Activated naive CD4-positive, alpha-beta T cell treated with anti-CD3 and anti-CD28 coated beads, Interleukin-2, amount 50 U/mL, for 24 hours (primary cell): ENCODE results near the gene RPRD1A.
"Not testable (repeated sequence)": the region's sequence is repeated elsewhere in the genome, so short reads cannot be mapped to it uniquely, and the experiment has no call there.

Experiments
- H3K27ac Mint-ChIP-seq: one replicate; pipeline ENCODE4 v1.8.0; 2021; ENCODE audit warnings: mild to moderate bottlenecking, mixed read lengths
- H3K27me3 Mint-ChIP-seq: one replicate; pipeline ENCODE4 v1.8.0; 2021; ENCODE audit warnings: mixed read lengths
- H3K36me3 Mint-ChIP-seq: one replicate; pipeline ENCODE4 v1.8.0; 2021; ENCODE audit warnings: mixed read lengths
- H3K4me1 Mint-ChIP-seq: one replicate; pipeline ENCODE4 v1.8.0; 2021; ENCODE audit warnings: mixed read lengths
- H3K4me3 Mint-ChIP-seq: one replicate; pipeline ENCODE4 v1.8.0; 2021; ENCODE audit warnings: mild to moderate bottlenecking, mixed read lengths
- H3K9me3 Mint-ChIP-seq: one replicate; pipeline ENCODE4 v1.8.0; 2021; ENCODE audit warnings: mixed read lengths

Gene RPRD1A

GRCh38 chr18:36089001-36089400, 21.6 kb upstream of the RPRD1A start:
- no peak overlapping the region for H3K4me3 Mint-ChIP-seq
- no peaks in the 10 kb centered on the region for H3K9me3 Mint-ChIP-seq
- H3K4me1 Mint-ChIP-seq: peaks cover 7% of the 10 kb centered on the region
- no peak overlapping the region for H3K27ac Mint-ChIP-seq
- no peaks in the 10 kb centered on the region for H3K36me3 Mint-ChIP-seq
- H3K27me3 Mint-ChIP-seq: no peaks in the 10 kb centered on the region

DNA sequence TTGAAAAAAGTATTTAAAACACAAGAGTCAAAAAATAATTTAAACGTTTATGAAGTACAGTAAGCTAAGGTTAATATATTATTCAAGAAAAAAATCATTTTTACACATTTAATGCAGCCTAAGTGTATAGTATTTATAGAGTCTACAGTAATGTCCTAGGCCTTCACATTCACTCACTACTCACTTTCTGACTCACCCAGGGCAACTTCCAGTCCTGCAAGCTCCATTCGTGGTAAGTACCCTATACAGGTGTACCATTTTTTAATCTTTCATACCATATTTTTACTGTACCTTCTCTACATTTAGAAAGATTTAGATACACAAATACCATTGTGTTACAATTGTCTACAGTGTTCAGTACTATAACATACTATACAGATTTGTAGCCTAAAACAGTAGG, 20.9 kb upstream of the RPRD1A start:
- no peaks in the 10 kb centered on the region for H3K36me3 Mint-ChIP-seq
- no peaks in the 10 kb centered on the region for H3K27me3 Mint-ChIP-seq
- H3K4me3 Mint-ChIP-seq: no peak overlapping the region
- peaks cover 7% of the 10 kb centered on the region for H3K4me1 Mint-ChIP-seq
- no peaks in the 10 kb centered on the region for H3K9me3 Mint-ChIP-seq
- H3K27ac Mint-ChIP-seq: no peak overlapping the region

GRCh38 chr18:36086186-36086585, 18.8 kb upstream of the RPRD1A start:
- no peak overlapping the region for H3K4me3 Mint-ChIP-seq
- H3K4me1 Mint-ChIP-seq: no peaks in the 10 kb centered on the region
- no peaks in the 10 kb centered on the region for H3K36me3 Mint-ChIP-seq
- no peak overlapping the region for H3K27ac Mint-ChIP-seq
- H3K27me3 Mint-ChIP-seq: no peaks in the 10 kb centered on the region
- peaks cover 6% of the 10 kb centered on the region for H3K9me3 Mint-ChIP-seq

DNA sequence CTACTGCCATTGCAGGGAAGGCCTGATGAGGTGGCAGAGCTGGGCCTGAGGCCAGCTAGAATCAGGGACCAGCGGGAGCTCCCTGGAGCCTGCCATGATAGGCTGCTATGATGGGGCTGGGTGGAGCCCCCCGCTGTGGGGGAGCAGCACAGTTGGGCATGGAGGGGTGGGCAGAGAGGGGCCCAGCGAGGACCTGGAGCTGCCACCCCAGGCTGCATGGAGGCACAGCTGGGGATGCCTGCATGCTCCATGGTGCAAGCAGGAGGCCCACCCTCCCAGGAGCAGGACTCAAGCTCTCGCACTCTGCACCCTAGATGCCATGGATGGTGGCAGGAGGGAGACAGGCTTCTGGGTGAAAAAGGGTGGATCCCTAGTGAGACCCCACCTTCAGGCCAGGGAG, 17.8 kb upstream of the RPRD1A start:
- Mint-ChIP-seq H3K4me3 (no peak overlapping the region), H3K9me3 (peaks cover 16% of the 10 kb centered on the region), H3K27ac (no peak overlapping the region), H3K36me3 (peaks cover 5% of the 10 kb centered on the region), H3K27me3 (no peaks in the 10 kb centered on the region), H3K4me1 (no peaks in the 10 kb centered on the region)

DNA sequence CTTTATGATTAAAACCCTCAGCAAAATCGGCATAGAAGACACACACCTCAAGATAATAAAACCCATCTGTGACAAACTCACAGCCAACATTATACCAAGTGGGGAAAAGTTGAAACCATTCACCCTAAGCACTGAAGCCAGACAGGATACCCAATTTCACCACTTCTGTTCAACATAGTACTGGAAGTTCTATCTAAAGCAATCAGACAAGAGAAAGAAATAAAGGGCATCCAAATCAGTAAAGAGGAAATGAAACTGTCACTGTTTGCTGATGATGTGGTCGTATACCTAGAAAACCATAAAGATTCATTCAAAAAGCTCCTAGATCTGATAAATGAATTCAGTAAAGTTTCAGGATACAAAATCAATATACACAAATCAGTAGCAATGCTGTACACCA, 16.4 kb upstream of the RPRD1A start:
- peaks cover 5% of the 10 kb centered on the region for H3K36me3 Mint-ChIP-seq
- no peak overlapping the region for H3K4me3 Mint-ChIP-seq
- H3K9me3 Mint-ChIP-seq: peaks cover 16% of the 10 kb centered on the region
- no peaks in the 10 kb centered on the region for H3K27me3 Mint-ChIP-seq
- H3K27ac Mint-ChIP-seq: no peak overlapping the region
- no peaks in the 10 kb centered on the region for H3K4me1 Mint-ChIP-seq

- not testable (repeated sequence) for H3K27me3 Mint-ChIP-seq, H3K36me3 Mint-ChIP-seq, H3K4me1 Mint-ChIP-seq, H3K4me3 Mint-ChIP-seq, H3K27ac Mint-ChIP-seq
- peaks cover 16% of the 10 kb centered on the region for H3K9me3 Mint-ChIP-seq
These were observed 13.8 kb upstream of the RPRD1A start for GRCh38 chr18:36081118-36081517.

DNA sequence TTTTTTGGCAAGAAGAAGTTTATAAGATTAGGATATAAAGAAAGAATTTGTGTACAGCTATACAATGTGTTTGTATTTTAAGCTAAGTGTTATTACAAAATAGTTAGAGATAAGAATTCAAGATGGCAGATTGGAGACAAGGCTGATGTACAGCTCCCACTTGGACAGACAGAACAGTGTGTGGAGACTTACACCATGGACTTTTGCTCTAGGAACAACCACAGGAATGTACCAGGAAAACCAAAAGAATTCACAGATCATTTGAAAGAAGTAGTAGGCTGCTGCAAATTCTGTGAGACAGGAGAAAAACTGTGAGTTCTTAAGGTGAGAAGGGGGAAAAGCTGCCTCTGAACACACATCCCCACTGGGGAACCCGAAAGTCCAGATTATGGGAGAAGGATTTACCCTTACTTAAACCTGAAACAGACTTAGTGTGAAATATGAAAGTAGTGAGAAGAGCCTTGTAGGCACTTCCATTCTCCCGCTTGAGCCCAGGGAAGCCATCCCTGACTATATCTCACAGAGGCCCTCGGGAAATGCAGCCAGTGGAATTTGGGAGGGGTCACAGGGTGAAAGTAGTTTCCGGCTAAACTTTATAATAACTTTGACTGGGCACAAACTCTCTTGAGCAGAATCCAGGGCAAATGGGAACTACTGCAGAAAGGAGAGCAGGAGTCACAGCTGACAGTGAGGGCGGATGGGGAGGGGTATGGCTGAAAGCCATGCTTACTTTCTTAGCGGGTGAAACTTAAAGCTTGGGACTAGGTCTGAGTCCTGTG, 11.6 kb upstream of the RPRD1A start:
- H3K36me3 Mint-ChIP-seq: peaks cover 5% of the 10 kb centered on the region
- H3K27me3 Mint-ChIP-seq: peaks cover 1% of the 10 kb centered on the region
- no peak overlapping the region for H3K4me3 Mint-ChIP-seq
- no peak overlapping the region for H3K27ac Mint-ChIP-seq
- H3K9me3 Mint-ChIP-seq: peaks cover 16% of the 10 kb centered on the region
- no peaks in the 10 kb centered on the region for H3K4me1 Mint-ChIP-seq

GRCh38 chr18:36077764-36078163, 10.4 kb upstream of the RPRD1A start:
- H3K27ac Mint-ChIP-seq, H3K36me3 Mint-ChIP-seq: not testable (repeated sequence)

DNA sequence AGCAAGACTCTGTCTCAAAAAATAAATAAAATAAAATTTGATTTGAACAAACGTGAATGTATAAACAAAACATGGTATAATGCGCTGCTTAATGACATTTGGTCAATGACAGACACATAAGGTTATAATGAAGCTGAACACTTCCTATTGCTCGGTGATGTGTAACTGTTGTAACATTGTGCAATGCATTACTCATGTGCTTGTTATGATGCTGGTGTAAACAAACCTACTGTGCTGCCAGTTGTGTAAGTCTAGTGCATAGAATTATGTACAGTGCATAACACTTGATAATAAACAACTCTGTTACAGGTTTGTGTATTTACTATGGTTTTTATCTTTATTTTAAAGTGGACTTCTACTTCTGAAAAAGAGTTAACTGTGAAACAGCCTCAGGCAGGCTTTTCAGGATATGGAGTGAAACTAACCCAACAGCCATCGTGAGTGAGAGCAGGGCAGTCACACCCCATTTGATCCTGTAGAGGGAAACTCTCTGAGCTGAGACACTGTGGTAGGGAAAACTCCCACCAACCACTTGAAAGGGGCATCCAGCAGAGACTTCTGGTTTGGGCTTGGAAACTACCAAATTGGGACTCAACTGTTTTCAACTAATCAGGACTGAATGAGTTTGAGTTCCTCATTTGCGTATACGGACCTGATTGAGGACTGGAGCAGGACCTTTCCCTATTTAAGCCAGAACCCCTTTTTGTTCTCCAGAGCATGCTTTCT, 8.7 kb upstream of the RPRD1A start:
- Mint-ChIP-seq H3K9me3 (peaks cover 8% of the 10 kb centered on the region), H3K27me3 (peaks cover 1% of the 10 kb centered on the region), H3K4me3 (no peak overlapping the region), H3K4me1 (no peaks in the 10 kb centered on the region), H3K27ac (no peak overlapping the region), H3K36me3 (peaks cover 5% of the 10 kb centered on the region)

More at GRCh38 chr18:36077764-36078163, 10.4 kb upstream of the RPRD1A start:
- not testable (repeated sequence) for H3K27me3 Mint-ChIP-seq, H3K4me3 Mint-ChIP-seq, H3K4me1 Mint-ChIP-seq
- peaks cover 16% of the 10 kb centered on the region for H3K9me3 Mint-ChIP-seq

DNA sequence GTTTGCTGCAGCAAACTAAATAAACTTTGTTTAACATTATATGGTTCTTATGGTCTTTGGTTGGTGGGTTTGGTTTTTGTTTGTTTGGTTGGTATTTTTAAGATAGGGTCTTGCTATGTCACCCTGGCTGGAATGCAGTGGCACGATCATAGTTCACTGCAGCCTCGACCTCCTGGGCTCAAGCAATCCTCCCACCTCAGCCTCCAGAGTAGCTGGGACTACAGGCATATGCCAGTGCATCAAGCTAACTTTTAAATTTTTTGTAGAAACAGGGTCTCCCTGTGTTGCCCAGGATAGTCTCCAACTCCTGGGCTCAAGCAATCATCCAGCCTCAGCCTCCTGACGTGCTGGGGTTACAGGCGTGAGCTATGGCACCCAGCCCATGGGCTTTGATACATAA, 7.1 kb upstream of the RPRD1A start:
- H3K27me3 Mint-ChIP-seq: peaks cover 1% of the 10 kb centered on the region
- no peaks in the 10 kb centered on the region for H3K9me3 Mint-ChIP-seq
- H3K36me3 Mint-ChIP-seq: no peaks in the 10 kb centered on the region

DNA sequence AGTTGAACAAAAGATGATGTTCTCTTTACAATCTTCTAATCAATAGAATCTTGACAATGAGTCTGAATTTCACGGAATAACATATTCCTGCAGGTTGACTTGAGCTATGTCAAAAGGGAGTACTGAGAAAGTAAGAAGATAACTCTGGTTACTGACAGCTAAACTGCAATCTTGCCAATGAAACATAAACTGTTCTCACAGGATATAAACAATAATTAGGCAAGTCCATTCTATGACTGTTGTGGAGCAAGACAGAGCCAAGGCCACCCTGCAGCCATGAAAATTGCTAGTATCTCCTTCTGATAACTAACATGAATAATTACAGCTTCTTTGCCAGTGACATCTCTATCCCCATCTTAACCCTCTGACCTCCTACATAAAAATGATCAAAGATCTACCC, 6.3 kb upstream of the RPRD1A start:
- no peaks in the 10 kb centered on the region for H3K9me3 Mint-ChIP-seq
- H3K4me3 Mint-ChIP-seq: no peak overlapping the region
- H3K36me3 Mint-ChIP-seq: no peaks in the 10 kb centered on the region
- no peaks in the 10 kb centered on the region for H3K4me1 Mint-ChIP-seq
- H3K27me3 Mint-ChIP-seq: peaks cover 1% of the 10 kb centered on the region
- H3K27ac Mint-ChIP-seq: no peak overlapping the region

More for the DNA sequence above, 7.1 kb upstream of the RPRD1A start:
- no peak overlapping the region for H3K4me3 Mint-ChIP-seq
- H3K27ac Mint-ChIP-seq: no peak overlapping the region
- no peaks in the 10 kb centered on the region for H3K4me1 Mint-ChIP-seq

DNA sequence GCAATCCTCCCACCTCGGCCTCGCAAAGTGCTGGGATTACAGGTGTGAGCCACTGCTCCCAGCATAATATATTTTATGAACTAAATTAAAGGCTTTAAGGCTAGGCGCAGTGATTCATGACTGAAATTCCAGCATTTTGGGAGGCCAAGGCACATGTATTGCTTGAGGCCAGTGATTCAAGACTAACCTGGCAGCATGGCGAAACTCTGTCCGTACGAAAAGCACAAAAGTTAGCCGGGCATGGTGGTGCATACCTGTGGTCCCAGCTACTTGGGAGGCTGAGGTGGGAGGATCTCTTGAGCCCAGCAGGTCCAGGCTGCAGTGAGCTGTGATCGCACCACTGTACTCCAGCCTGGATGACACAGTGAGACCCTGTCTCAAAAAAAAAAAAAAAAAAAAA, 5.0 kb upstream of the RPRD1A start:
- H3K4me1 Mint-ChIP-seq, H3K36me3 Mint-ChIP-seq, H3K27ac Mint-ChIP-seq, H3K9me3 Mint-ChIP-seq, H3K4me3 Mint-ChIP-seq, H3K27me3 Mint-ChIP-seq: not testable (repeated sequence)

DNA sequence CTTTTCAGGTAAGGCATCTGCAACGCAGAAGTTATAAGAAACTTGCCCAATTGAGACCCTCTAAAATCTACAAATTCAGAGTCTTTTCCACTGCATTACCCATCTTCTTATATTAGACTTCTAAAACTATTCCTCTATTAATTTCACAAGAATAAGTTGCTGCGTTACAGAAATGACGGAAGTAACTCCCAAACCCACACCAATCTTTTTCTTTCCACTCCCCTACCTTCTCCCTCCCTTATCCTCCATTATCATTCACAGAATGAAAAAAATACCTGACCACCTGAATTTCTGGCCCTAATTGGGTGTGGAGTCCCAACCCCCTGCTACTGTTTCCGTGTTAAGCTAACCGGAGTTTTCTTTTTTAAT, 689 bp downstream of the RPRD1A start:
- Mint-ChIP-seq H3K27me3 (no peaks in the 10 kb centered on the region), H3K27ac (peak overlapping the region; percentile 90), H3K4me1 (peaks cover 42% of the 10 kb centered on the region), H3K4me3 (peak overlapping the region; percentile 98), H3K9me3 (no peaks in the 10 kb centered on the region), H3K36me3 (peaks cover 4% of the 10 kb centered on the region)

- Mint-ChIP-seq H3K27me3 (no peaks in the 10 kb centered on the region), H3K27ac (peak overlapping the region; percentile 1), H3K36me3 (peaks cover 4% of the 10 kb centered on the region), H3K9me3 (no peaks in the 10 kb centered on the region), H3K4me3 (peak overlapping the region; percentile 98), H3K4me1 (peaks cover 49% of the 10 kb centered on the region)
These were observed 1.4 kb downstream of the RPRD1A start for GRCh38 chr18:36066001-36066400.

- Mint-ChIP-seq H3K4me1 (peaks cover 53% of the 10 kb centered on the region), H3K4me3 (peak overlapping the region; percentile 65), H3K27ac (peak overlapping the region; percentile 51)
- H3K36me3 Mint-ChIP-seq, H3K27me3 Mint-ChIP-seq, H3K9me3 Mint-ChIP-seq: not testable (repeated sequence)
These were observed 2.6 kb downstream of the RPRD1A start for GRCh38 chr18:36064809-36065079.

DNA sequence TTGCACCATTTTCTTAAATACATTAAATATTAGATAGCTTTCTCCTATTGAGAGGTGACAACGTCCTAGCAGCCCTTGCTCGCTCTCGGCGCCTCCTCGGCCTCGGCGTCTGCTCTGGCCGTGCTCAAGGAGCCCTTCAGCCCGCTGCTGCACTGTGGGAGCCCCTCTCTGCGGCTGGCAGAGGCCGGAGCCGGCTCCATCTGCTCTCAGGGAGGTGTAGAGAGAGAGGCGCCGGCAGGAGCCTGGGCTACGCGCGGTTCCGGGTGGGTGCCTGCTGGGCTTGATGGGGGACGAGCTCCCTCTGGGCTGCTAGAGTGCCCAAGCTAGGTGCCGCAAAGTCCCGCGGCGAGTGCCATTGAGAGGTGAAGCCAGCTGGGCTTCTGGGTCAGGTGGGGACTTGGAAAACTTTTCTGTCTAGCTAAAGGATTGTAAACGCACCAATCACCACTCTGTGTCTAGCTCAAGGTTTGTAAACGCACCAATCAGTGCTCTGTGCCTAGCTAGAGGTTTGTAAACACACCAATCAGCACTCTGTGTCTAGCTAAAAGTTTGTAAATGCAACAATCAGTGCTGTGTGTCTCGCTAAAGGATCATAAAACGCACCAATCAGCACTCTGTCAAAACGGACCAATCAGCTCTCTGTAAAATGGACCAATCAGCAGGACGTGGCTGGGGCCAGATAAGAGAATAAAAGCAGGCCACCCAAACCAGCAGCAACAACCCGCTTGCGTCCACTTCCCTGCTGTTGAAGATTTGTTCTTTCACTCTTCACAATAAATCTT, 3.1 kb downstream of the RPRD1A start:
- Mint-ChIP-seq H3K4me1 (peaks cover 53% of the 10 kb centered on the region), H3K27me3 (no peaks in the 10 kb centered on the region), H3K9me3 (no peaks in the 10 kb centered on the region), H3K4me3 (peak overlapping the region; percentile 65), H3K36me3 (peaks cover 4% of the 10 kb centered on the region), H3K27ac (peak overlapping the region; percentile 51)
